HG02938 (cell line): ENCODE data around the gene BRSK2.

Experiments used
- ATAC-seq: cut with Tn5 transposase; IDR thresholded peaks from one replicate; pipeline ENCODE4 v1.9.1; 2021; ENCODE audit warnings: mild to moderate bottlenecking, moderate library complexity; ENCODE audit not compliant: unreplicated experiment

BRSK2 gene

GRCh38 chr11:1461826-1462697, 72.3 kb downstream of the BRSK2 start:
- ATAC-seq: no peak

- no peak for ATAC-seq
Observed at GRCh38 chr11:1462698-1462975, 72.9 kb downstream of the BRSK2 start.

GRCh38 chr11:1463056-1463455, 73.3 kb downstream of the BRSK2 start:
- ATAC-seq: no peak

GRCh38 chr11:1466784-1467183, 77.0 kb downstream of the BRSK2 start:
- ATAC-seq: no peak

DNA sequence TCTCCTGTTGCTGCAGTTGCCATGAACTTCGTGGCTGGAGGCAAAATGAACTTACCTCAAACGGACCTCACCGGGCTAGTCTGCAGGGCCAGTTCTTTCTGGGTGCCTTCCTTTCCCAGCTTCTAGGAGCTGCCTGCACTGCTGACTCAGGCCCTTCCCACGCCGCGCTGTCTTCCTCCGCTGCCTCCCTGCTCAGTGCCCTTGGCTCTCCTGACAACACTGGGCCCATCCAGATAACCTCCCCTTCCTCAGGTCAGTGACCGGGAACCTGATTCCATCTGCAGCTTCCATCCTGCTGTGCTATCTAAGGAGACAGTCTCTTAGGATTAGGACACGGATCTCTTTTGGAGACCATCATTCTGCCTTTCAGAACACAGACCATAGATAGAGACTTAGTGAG, 77.5 kb downstream of the BRSK2 start:
- no peak for ATAC-seq

GRCh38 chr11:1468002-1468401, 78.3 kb downstream of the BRSK2 start:
- ATAC-seq: no peak

- no peak for ATAC-seq
Observed at GRCh38 chr11:1468473-1469066, 78.8 kb downstream of the BRSK2 start.

DNA sequence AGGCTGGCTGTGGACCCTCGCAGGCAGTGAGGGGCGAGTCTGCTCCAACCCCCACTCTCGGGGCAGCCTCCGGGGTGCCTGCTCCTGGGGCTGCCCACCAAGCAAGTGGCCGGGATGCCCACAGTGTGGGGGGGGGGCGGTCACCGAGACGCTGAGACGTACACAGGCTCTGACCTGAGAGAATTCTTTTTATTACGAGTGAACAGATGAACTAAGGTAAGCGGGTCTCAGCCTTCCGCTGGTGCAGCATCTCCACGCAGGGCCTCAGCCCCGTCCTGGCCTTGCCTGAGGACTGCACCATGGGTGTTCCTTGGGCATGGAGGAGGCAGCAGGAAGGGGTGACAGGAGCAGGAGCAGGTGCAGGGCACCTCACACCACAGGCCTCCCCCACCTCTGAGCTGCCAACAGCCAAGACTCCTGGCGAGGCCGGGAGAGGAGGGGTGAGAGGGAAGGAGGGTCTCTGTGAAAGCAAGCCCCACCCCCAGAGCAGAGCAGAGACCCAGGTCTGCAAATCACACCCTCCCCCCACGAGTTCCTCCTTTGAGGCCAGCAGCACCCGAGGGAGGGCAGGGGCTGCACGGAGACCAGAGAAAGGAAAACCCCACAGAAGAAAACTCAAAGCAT, 79.7 kb downstream of the BRSK2 start:
- no peak for ATAC-seq

- ATAC-seq: no peak
Observed at GRCh38 chr11:1469911-1470680, 80.4 kb downstream of the BRSK2 start.

DNA sequence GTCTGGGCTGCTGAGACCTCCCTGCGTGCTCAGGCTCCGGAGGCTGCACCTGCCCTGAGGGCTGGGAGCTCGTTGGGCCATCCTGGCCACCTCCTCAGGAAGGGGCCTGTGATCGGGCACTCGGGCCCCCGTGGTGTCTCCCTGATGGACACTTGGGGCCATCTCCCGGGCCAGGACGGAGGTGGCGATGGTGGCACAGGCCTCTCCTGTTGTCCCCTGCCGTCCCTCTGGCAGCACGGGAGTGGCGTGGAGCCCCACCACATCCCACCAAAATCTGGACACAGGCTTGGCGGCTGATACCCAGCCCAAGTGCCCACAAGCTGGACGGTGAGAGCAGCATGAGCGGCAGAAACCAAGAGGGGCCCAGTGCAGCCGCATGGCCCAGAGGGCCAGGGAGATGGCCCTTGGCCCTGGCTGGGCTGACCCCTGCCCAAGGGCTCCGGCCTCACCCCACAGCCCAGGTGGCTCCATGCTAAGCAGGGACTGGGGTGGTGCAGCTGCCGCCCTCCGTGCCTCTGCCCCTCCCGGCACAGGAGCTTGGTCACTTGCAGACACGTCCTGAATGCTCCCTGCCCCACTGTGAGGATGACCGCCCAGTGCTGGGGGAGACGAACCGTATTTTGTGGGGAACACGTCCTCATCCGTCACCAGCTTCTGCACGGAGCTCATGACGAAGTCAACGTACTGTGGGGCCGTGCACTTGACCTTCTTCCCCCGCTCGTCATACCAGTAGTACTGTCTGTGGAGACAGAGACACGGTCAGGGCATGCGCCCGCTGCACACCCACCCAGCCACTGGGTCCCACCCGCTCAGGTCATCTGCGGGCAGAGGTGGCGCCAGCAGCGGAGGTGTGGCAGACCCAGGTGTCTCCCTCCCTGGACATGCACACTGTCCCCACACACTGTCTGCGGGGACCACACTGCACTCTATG, 81.2 kb downstream of the BRSK2 start:
- no peak for ATAC-seq

DNA sequence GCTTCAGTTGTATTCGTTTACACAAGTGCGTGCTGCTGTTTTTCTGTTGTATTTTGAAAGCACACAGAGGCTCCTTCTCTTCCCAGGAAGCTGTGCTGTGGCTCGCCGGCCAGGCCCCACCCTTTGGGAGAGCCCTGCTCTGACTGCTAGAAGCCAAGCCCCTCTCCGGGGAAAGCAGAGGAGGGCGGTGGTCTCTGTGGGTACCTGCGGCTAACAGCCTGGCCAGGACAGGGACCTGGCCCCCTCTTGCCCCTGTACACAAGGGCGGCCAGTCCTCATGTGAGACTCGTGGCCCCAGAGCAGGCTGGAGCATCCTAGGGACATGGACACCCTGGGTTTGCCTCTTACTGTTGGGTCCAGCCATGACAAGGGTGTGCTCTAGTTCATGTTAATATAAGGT, 82.0 kb downstream of the BRSK2 start:
- no peak for ATAC-seq

- ATAC-seq: no peak
Observed at GRCh38 chr11:1472180-1473005, 82.7 kb downstream of the BRSK2 start.

DNA sequence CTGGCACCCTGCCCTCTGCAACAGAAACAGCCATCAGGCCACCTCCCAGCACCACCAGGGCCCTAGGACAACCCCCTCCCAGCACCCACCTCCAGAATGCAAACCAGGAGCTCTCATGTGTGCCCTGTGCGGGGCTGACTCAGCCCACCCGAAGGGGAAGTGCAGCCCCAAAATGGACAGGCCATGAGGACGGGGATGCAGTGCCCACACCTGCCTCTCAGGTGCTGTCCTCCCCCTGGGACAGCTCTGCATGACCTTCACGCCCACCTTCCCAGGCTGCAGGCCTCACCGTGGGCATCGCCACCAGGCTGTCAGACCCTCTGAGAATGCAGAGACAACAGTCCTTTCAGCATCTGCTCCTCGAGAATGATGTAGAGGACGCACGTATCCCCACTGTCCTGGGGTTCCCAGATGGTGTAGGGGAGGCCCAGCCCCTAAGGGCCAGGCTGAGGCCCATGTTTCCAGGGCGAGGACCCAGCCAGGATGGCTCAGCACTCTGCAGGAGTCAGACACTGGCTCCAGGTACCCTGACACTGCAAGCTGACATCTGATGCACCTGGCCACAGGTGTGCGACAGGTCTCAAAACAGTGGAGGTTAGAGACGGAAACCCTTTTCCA, 83.4 kb downstream of the BRSK2 start:
- no peak for ATAC-seq

DNA sequence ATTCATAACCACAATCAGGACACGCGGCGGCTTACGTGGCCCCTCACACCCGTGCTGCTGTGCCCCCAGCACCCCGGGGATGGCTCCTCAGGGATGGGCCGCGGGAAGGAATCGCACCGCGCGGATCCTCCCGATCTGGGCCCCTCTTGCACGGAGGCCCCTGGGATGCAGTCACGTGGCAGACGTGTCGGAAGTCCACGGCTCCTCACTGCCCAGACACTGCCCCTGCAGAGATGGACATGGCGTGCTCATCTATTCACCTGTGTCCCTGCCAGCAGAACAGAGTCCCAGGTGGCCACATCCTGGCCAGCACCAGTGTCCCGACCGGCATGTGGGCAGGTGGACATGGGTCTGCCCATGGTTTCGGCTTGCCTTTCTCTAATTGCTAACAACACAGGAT, 84.1 kb downstream of the BRSK2 start:
- ATAC-seq: no peak

DNA sequence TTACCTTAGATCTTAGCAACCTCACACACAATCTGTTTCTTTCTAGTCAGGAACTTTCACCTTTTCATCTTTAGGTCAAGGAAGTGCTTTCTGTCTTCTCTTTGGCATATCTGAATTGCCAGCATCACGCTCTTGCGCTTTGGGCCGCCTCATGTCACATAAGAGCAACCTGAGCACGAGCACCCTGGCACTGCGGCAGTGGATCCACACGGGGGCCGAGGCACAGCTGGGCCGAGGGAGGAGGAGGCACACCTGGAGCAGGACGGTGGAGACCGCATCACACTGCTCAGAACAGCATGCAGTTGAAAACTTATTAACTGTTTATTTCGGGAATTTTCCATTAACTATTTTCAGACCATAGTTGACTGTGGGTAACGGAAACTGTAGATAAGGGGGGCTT, 86.1 kb downstream of the BRSK2 start:
- no peak for ATAC-seq

- ATAC-seq: no peak
Observed at GRCh38 chr11:1476940-1477736, 87.4 kb downstream of the BRSK2 start.

- no peak for ATAC-seq
Observed at GRCh38 chr11:1478011-1478410, 88.3 kb downstream of the BRSK2 start.

- no peak for ATAC-seq
Observed at GRCh38 chr11:1478544-1478943, 88.8 kb downstream of the BRSK2 start.
